Left ventricle myocardium inferior (tissue), 1 donor: Measurements from ENCODE around the gene APBA3. TPM values are rescaled to one million over a fixed set of nuclear protein-coding genes. Genes with fewer than 3 reads are reported as not detected.
A peak's percentile ranks its signal among the peaks of the same experiment; 100 is the strongest.

Source experiments
- DNase-seq: peaks from one replicate; pipeline ENCODE4 v3.0.0-alpha.2; 2020
- H3K27ac ChIP-seq: fragments of 200-600 bp; replicated peaks from 2 replicates; pipeline ENCODE4 v1.8.0; 2021
- H3K27me3 ChIP-seq: fragments of 200-600 bp; 2 replicates; pipeline ENCODE4 v1.8.0; 2021; ENCODE audit warnings: low read depth
- H3K36me3 ChIP-seq: fragments of 200-600 bp; 2 replicates; pipeline ENCODE4 v1.8.0; 2021
- H3K4me1 ChIP-seq: fragments of 200-600 bp; 2 replicates; pipeline ENCODE4 v1.8.0; 2021
- H3K4me3 ChIP-seq: fragments of 200-600 bp; 2 replicates; pipeline ENCODE4 v1.8.0; 2021; ENCODE audit warnings: mild to moderate bottlenecking, moderate library complexity
- H3K9me3 ChIP-seq: fragments of 200-600 bp; replicated peaks from 2 replicates; pipeline ENCODE4 v1.8.0; 2021
- intact Hi-C: fragments of 100-400 bp; cut with micrococcal nuclease; formaldehyde crosslinking; loops from one replicate; pipeline ENCODE4 v1.11.0; 2022
- total RNA-seq: library from RNA; stranded (reverse); fragmentation: NEBNext Ultra II Directional; extraction: Animal tissue kit (Norgen Biotek cat#: 25700); gene quantifications from one replicate; pipeline ENCODE4 v1.2.1, GENCODE V29; 2021
- TF ChIP-seq, protein P1 (sequence below): fragments of 200-600 bp; IDR thresholded peaks from 2 replicates; pipeline ENCODE4 v1.8.0; 2021; ENCODE audit warnings: antibody characterized with exemption, mild to moderate bottlenecking, borderline replicate concordance
- donor health status: DM: no; HTN: yes; CAD: no; lungs with severe emphysema.

The APBA3 gene
- total RNA-seq, 1 donor from 2014 or later, result 14.2 TPM

DNA sequence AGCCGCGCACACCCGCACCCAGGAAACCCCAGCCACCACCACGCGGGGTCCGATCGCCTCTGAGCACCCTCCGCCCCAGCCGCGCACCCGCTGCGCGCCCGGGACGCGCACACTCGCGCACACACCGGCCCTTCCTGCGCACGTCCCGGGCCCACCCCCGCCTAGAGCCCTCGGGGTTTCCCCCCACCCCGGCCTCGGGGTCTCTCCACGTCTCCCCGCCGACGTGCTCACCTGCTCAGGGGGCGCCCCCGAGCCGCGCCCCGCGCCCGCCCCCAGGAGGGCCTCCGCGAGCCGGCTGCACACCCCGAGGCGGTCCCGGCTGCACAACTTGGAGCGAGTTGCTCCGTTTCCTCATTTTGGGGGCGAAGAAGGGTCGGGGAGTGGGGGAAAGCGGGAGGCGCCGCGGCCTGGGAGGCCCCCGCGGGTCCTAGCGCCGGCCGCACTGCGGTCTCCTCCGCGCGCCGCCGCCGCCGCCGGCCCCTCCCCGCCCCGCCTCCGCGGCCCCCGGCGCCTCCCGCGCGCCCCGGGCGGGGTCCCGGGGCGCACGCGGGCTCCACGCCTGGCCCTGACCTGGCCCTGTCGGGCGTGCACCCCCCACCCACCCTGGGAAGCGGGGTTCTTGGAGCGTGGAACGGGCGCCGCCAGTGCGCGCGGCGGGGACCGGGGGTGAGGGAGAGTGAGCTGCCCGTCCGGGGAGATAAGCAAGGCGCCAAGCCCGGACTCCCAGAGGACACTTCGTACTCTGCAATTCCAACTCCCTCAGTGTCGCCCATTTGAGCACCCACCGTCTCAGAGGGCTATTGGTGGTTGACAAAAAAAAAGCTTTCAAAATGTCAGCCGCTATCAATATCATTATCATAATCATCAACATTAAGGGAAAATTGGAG is 24.7 kb upstream of the APBA3 start, which contains the start of gene MATK:
Gene MATK, minus strand, starts transcription at position 444 of the 887 bp plus-strand sequence. CDS start 1,246 bp downstream, outside the sequence.
- Histone ChIP-seq H3K4me3 (peak within 1 kb of the TSS; percentile 55), H3K4me1 (peaks cover 8% of the 10 kb centered on the region), H3K36me3 (no peaks in the 10 kb centered on the region), H3K9me3 (peaks cover 24% of the 10 kb centered on the region), H3K27ac (no peak within 1 kb of the TSS), H3K27me3 (peaks cover 88% of the 10 kb centered on the region)
- TF ChIP-seq, protein P1, sequence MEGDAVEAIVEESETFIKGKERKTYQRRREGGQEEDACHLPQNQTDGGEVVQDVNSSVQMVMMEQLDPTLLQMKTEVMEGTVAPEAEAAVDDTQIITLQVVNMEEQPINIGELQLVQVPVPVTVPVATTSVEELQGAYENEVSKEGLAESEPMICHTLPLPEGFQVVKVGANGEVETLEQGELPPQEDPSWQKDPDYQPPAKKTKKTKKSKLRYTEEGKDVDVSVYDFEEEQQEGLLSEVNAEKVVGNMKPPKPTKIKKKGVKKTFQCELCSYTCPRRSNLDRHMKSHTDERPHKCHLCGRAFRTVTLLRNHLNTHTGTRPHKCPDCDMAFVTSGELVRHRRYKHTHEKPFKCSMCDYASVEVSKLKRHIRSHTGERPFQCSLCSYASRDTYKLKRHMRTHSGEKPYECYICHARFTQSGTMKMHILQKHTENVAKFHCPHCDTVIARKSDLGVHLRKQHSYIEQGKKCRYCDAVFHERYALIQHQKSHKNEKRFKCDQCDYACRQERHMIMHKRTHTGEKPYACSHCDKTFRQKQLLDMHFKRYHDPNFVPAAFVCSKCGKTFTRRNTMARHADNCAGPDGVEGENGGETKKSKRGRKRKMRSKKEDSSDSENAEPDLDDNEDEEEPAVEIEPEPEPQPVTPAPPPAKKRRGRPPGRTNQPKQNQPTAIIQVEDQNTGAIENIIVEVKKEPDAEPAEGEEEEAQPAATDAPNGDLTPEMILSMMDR, result no peak
- DNase-seq, result no peak
- intact Hi-C loops, result no loop called here

DNA sequence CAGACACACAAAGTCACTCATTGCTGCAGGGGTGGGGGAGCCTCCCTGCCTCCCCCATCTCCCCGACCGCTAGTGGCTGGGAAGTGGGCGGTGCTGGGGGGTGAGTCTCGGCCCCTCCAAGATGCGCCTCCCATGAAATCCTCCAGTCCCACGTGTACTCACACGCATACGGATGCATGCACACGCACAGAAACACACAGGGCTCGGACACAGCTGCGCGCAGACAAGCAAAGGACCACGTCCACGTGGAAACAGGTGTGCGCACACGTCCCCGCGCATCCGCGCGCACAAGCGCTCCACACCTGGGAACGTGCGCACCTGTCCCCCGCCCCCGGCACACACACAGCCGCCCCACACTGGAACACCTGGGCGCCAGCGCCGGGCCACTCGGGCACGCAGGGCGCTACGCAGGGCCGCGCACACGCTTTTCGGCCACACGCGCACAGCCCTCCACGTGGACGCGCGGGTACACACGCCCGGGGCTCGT is 24.0 kb upstream of the APBA3 start:
- H3K36me3 ChIP-seq, result no peaks in the 10 kb centered on the region
- peaks cover 8% of the 10 kb centered on the region for H3K4me1 ChIP-seq
- intact Hi-C loops, result no loop called here
- no peak overlapping the region for H3K27ac ChIP-seq
- DNase-seq, result no peak
- peaks cover 25% of the 10 kb centered on the region for H3K9me3 ChIP-seq
- TF ChIP-seq, protein P1, result no peak
- H3K4me3 ChIP-seq, result peak overlapping the region; percentile 55
- peaks cover 81% of the 10 kb centered on the region for H3K27me3 ChIP-seq

DNA sequence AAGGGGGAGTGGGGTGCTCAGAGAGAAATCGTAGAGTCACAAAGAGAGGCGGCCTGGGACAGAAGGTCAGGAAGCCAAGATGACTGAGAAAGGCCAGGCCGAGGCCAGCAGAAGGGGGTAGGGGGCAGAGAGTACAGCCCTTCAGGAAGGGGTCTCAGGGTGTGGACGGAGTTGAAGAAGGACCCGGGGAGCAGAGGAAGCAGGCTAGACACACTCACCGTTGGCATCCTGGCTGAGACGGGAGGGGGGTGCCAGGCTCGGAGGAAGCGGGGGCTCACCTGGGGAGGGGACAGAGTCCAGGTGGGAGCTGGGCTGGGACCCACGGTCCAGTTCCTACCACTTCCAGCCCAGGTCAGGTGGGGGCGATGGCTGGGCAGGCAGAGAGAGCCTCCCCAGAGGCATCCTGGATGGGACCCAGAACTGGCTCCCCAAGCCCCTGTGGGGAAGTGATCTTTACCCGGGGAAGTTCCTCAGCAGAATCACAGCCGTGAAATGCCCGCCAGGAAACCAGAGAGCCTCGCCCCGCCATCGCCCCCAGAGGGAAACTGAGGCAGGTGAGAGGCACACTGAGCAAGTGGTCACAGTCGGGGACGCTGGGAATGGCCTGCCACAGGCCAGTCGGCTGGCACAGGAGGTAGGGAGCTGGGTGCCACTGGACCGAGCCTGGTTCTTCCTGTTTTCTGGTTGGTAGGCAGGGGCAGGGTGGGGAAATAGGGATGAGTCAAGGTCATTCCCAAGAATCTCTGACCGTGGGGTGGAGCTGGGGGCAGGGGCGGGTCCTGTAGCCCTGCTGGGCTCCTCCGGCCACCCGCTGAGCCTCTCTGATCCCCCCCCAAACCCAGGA is 23.3 kb upstream of the APBA3 start:
- Histone ChIP-seq H3K27ac (no peak overlapping the region), H3K9me3 (peaks cover 25% of the 10 kb centered on the region), H3K4me1 (peaks cover 8% of the 10 kb centered on the region), H3K36me3 (no peaks in the 10 kb centered on the region), H3K4me3 (peak overlapping the region; percentile 55), H3K27me3 (peaks cover 75% of the 10 kb centered on the region)
- no peak for DNase-seq
- TF ChIP-seq, protein P1, result no peak
- intact Hi-C loops, result no loop called here

DNA sequence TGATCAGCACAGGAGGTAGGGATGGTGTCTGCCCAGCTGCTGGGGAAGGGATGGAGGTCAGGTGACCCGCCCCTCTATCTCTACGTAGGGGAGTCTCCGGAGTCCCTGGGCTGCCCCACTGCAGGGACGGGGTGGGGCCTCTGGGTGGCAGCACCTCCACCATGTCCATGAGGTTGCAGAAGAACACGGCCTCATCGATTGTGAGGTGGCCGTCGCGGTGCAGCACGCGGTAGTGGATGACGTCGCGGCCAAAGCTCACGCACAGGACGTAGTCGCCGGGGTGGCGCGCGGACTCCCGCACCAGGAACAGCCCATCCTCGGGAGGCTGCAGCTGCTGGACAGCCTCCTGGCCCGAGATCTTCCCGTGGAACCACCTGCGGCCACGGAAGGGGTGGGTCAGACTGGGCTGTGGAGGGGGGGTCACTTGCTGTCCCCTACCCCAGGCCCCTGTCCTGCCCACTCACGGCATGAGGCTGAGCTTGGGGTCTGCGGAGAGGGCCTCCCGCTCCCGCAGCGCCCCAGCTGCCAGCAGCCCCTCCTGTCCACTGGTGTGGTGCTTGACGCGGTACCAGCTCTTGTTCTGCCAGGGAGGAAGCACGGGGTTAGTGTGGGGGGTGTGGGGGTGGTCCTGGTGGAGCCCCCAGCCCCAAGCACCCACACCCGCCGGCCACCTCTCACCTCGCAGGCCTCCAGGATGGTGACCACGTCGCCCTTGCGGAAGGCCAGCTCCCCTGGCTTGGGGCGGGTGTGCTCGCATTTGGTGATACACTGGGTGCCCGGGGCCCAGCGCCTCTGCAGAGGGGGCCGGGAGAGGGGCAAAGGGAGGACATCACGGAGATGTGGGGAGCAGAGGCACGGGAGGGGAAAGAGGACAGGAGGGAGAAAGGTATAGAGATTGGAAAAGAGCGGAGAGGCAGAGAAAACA is 22.4 kb upstream of the APBA3 start:
- Histone ChIP-seq H3K36me3 (no peaks in the 10 kb centered on the region), H3K27ac (no peak overlapping the region), H3K4me1 (peaks cover 8% of the 10 kb centered on the region), H3K4me3 (no peak overlapping the region), H3K9me3 (peaks cover 25% of the 10 kb centered on the region), H3K27me3 (peaks cover 69% of the 10 kb centered on the region)
- TF ChIP-seq, protein P1, result peak; percentile 49
- intact Hi-C loops, result no loop called here
- no peak for DNase-seq
